Measurements from ENCODE around the gene LDAF1. TPM values are rescaled to one million over a fixed set of nuclear protein-coding genes. Genes with fewer than 3 reads are reported as not detected.

Gene LDAF1
- total RNA-seq, 1 donor from 2014 or later = 22.8 TPM

GRCh38 chr16:21228361-21228872 is 69.9 kb downstream of the LDAF1 start:
- no peak for TF ChIP-seq CTCF (conservative IDR thresholded peaks at IDR 0.05)
- no peaks in the 10 kb centered on the region for H3K36me3 Mint-ChIP-seq
- no peak overlapping the region for H3K27ac Mint-ChIP-seq
- no peak overlapping the region for H3K4me3 Mint-ChIP-seq
- H3K9me3 Mint-ChIP-seq = no peaks in the 10 kb centered on the region
- H3K27me3 Mint-ChIP-seq = peaks cover 16% of the 10 kb centered on the region
- H3K4me1 Mint-ChIP-seq (ENCODE audit: unreplicated experiment) = peaks cover 6% of the 10 kb centered on the region
- DNase-seq (ENCODE audit: extremely low spot score, unreplicated experiment) = no peak

Other genes with a start within 250 kb of the LDAF1 start
- 0.24 TPM in 1 of 2 replicates, not detected in the other for gene DNAH3, start 7.8 kb upstream of the LDAF1 start, total RNA-seq (ENCODE audit: low replicate concordance)
- not detected in 2 replicates for gene ZP2, start 52.9 kb downstream of the LDAF1 start, total RNA-seq (ENCODE audit: low replicate concordance)
- gene ANKS4B, start 75.0 kb downstream of the LDAF1 start, total RNA-seq (ENCODE audit: low replicate concordance) = 5.2 and 8.9 TPM in 2 replicates
- 3.7 and 9.4 TPM in 2 replicates for gene CRYM, start 119.6 kb downstream of the LDAF1 start, total RNA-seq (ENCODE audit: low replicate concordance)

All from type B pancreatic cell (in vitro differentiated cells).